Natural killer cell (primary cell): Measurements from ENCODE around the gene PLCB4. TPM values are rescaled to one million over a fixed set of nuclear protein-coding genes. Genes with fewer than 3 reads are reported as not detected.

Experiments used
- ATAC-seq, 3 donors: fragments of 150-1000 bp in 2 of 3; fragments of 200-7000 bp in 1 of 3; cut with Tn5 transposase; 1 replicate in 1 of 3; 2 replicates in 2 of 3; pipeline ENCODE4 v1.10.0; 2021; ENCODE audit warnings: mild to moderate bottlenecking in 2 of 3, moderate library complexity in 2 of 3
- DNase-seq, 2 donors: peaks; one replicate each; pipeline versions ENCODE4 v3.0.0 to v3.0.0-alpha.2; 2013 to 2021; ENCODE audit warnings: mixed read lengths in 1 of 2
- H3K27ac ChIP-seq: one replicate; pipeline ENCODE4 v1.5.1; 2013; ENCODE audit warnings: mild to moderate bottlenecking, low read length
- H3K27me3 ChIP-seq: one replicate; pipeline ENCODE4 v1.6.1; 2013; ENCODE audit warnings: low read length; ENCODE audit not compliant: control insufficient read depth, insufficient read depth
- H3K36me3 ChIP-seq: one replicate; pipeline ENCODE4 v1.6.1; 2013; ENCODE audit warnings: low read length; ENCODE audit not compliant: control insufficient read depth, insufficient read depth
- H3K4me1 ChIP-seq: one replicate; pipeline ENCODE4 v1.6.1; 2013; ENCODE audit warnings: low read length; ENCODE audit not compliant: control insufficient read depth, insufficient read depth
- H3K4me3 ChIP-seq: one replicate; pipeline ENCODE4 v1.5.1; 2013; ENCODE audit warnings: low read length
- H3K9me3 ChIP-seq: one replicate; pipeline ENCODE4 v1.6.1; 2013; ENCODE audit warnings: low read length; ENCODE audit not compliant: control insufficient read depth, insufficient read depth
- H3K27ac Mint-ChIP-seq, 2 donors: one replicate each; pipeline ENCODE4 v1.8.0; 2022; ENCODE audit warnings: mild to moderate bottlenecking in 2 of 2, mixed read lengths in 2 of 2, moderate library complexity in 1 of 2
- H3K27me3 Mint-ChIP-seq, 2 donors: one replicate each; pipeline ENCODE4 v1.8.0; 2022; ENCODE audit warnings: low read depth in 2 of 2, mixed read lengths in 2 of 2
- H3K36me3 Mint-ChIP-seq: one replicate; pipeline ENCODE4 v1.8.0; 2022; ENCODE audit warnings: mixed read lengths
- H3K4me1 Mint-ChIP-seq, 2 donors: one replicate each; pipeline ENCODE4 v1.8.0; 2022; ENCODE audit warnings: mixed read lengths in 2 of 2
- H3K4me3 Mint-ChIP-seq: one replicate; pipeline ENCODE4 v1.8.0; 2022; ENCODE audit warnings: mild to moderate bottlenecking, moderate library complexity, mixed read lengths
- H3K9me3 Mint-ChIP-seq, 2 donors: one replicate each; pipeline ENCODE4 v1.8.0; 2022; ENCODE audit warnings: mixed read lengths in 2 of 2
- CTCF ChIP-seq: fragments of 200-600 bp; IDR thresholded peaks from one replicate; pipeline ENCODE4 v1.8.0; 2022; ENCODE audit warnings: antibody characterized with exemption
- WGBS: methylation state at CpG from one replicate; pipeline ENCODE4 v1.1.7; 2013; ENCODE audit warnings: missing lambda C conversion rate; ENCODE audit not compliant: insufficient coverage; 5-methylcytosine and 5-hydroxymethylcytosine counted together
- intact Hi-C: fragments of 100-400 bp; cut with micrococcal nuclease; formaldehyde crosslinking; loops from one replicate; pipeline ENCODE4 v1.14.2; 2022
- total RNA-seq, 4 donors: library from RNA; stranded (reverse); fragments of 120-200 nt in 1 of 4; gene quantifications; one replicate each; pipeline versions ENCODE4 v1.2.3 to v1.2.4, GENCODE V29; 2013 to 2022

Gene PLCB4
- total RNA-seq, 3 donors from 2014 or later (not counting 1 experiment from before 2014, with no cell fraction given), result 0.05 to 0.40 TPM; not detected in 1

GRCh38 chr20:9389346-9389745, 320.5 kb downstream of the PLCB4 start:
- intact Hi-C loops, result no loop called here
- TF ChIP-seq CTCF, result no peak
- Mint-ChIP-seq H3K36me3 (no peaks in the 10 kb centered on the region), H3K9me3 (no peaks in the 10 kb centered on the region), H3K4me1 (no peaks in the 10 kb centered on the region), H3K27ac (no peak overlapping the region), H3K27me3 (no peaks in the 10 kb centered on the region), H3K4me3 (no peak overlapping the region)
- Histone ChIP-seq H3K4me3 (no peak overlapping the region), H3K27ac (no peak overlapping the region), H3K27me3 (no peaks in the 10 kb centered on the region), H3K9me3 (no peaks in the 10 kb centered on the region), H3K4me1 (no peaks in the 10 kb centered on the region), H3K36me3 (no peaks in the 10 kb centered on the region)
- WGBS, result 73% methylated on average over 1 of the region's 1 CpG
- DNase-seq, result no peak
- no peak for ATAC-seq

GRCh38 chr20:9390441-9390840, 321.6 kb downstream of the PLCB4 start:
- Mint-ChIP-seq H3K4me1 (no peaks in the 10 kb centered on the region), H3K36me3 (no peaks in the 10 kb centered on the region), H3K27ac (no peak overlapping the region), H3K4me3 (no peak overlapping the region), H3K27me3 (no peaks in the 10 kb centered on the region), H3K9me3 (no peaks in the 10 kb centered on the region)
- TF ChIP-seq CTCF, result no peak
- 100% methylated on average over 1 of the region's 3 CpGs for WGBS
- H3K4me1 ChIP-seq, result no peaks in the 10 kb centered on the region
- DNase-seq (no peak), ATAC-seq (no peak)
- H3K9me3 ChIP-seq, result no peaks in the 10 kb centered on the region
- H3K4me3 ChIP-seq, result no peak overlapping the region
- intact Hi-C loops, result no loop called here
- H3K27me3 ChIP-seq, result no peaks in the 10 kb centered on the region
- H3K27ac ChIP-seq, result no peak overlapping the region
- no peaks in the 10 kb centered on the region for H3K36me3 ChIP-seq

- Mint-ChIP-seq H3K36me3 (no peaks in the 10 kb centered on the region), H3K4me3 (no peak overlapping the region), H3K4me1 (no peaks in the 10 kb centered on the region), H3K27ac (no peak overlapping the region), H3K27me3 (no peaks in the 10 kb centered on the region), H3K9me3 (no peaks in the 10 kb centered on the region)
- no peak for ATAC-seq
- H3K27me3 ChIP-seq, result no peaks in the 10 kb centered on the region
- H3K4me3 ChIP-seq, result no peak overlapping the region
- intact Hi-C loops, result no loop called here
- no peak overlapping the region for H3K27ac ChIP-seq
- no peak for DNase-seq
- no peaks in the 10 kb centered on the region for H3K9me3 ChIP-seq
- no peak for TF ChIP-seq CTCF
- H3K4me1 ChIP-seq, result no peaks in the 10 kb centered on the region
- H3K36me3 ChIP-seq, result no peaks in the 10 kb centered on the region
- 74% methylated on average over 2 of the region's 4 CpGs for WGBS
Measured at GRCh38 chr20:9392892-9393857, 324.3 kb downstream of the PLCB4 start.
